ENCODE results near the gene CARD19.

CARD19 gene

GRCh38 chr9:93126825-93127368, 30.9 kb downstream of the CARD19 start:
- H3K36me3 ChIP-seq (ENCODE audit: control insufficient read depth in 1 of 2, insufficient read depth in 2 of 2, low read length in 2 of 2), result peaks cover 11 to 24% of the 10 kb centered on the region in 2 donors
- no peak overlapping the region for H3K9ac ChIP-seq (ENCODE audit: low read depth in 1 of 2, low read length in 2 of 2)
- no peaks in the 10 kb centered on the region for H3K9me3 ChIP-seq (ENCODE audit: control insufficient read depth in 1 of 2, low read length in 2 of 2)
- H3K27me3 ChIP-seq (ENCODE audit: control insufficient read depth in 1 of 2, insufficient read depth in 2 of 2, low read length in 2 of 2), result no peaks in the 10 kb centered on the region
- H3K27ac ChIP-seq (ENCODE audit: low read depth, low read length), result peak overlapping the region; percentile 75
- peaks cover 41 to 45% of the 10 kb centered on the region in 2 donors for H3K4me1 ChIP-seq (ENCODE audit: control insufficient read depth in 1 of 2, insufficient read depth in 2 of 2, low read length in 2 of 2)
- no peak overlapping the region for H3K4me3 ChIP-seq (ENCODE audit: low read depth in 1 of 2, low read length in 2 of 2)

DNA sequence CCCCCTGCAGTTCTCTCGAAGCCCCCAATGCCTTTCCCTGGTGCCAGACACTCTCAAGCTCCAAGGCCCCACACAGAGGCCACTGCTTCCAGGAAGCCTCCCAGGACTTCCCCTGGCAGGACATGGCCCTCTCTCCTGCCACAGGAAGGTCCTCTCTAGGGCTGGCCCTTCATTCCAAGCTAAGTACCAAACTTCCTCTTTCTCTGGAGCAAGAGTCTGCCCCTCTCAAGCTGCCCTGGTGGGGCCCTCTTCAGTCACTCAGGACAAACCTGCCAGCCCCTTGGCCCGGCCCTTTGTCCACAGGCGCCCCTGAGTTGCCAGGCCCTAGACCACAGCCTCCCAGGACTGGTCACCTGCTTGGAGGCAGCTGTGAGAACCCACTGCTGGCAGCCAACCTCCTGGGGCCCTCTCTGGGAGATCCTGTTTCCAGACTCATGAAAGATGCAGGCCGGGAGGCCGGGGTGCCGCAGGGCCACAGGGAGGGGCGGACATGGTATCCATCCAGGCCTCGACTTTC, 31.4 kb downstream of the CARD19 start:
- Histone ChIP-seq H3K27ac (ENCODE audit: low read depth, low read length) (peak overlapping the region; percentile 75), H3K4me1 (ENCODE audit: control insufficient read depth in 1 of 2, insufficient read depth in 2 of 2, low read length in 2 of 2) (peaks cover 45 to 51% of the 10 kb centered on the region in 2 donors), H3K36me3 (ENCODE audit: control insufficient read depth in 1 of 2, insufficient read depth in 2 of 2, low read length in 2 of 2) (peaks cover 9 to 21% of the 10 kb centered on the region in 2 donors), H3K4me3 (ENCODE audit: low read depth in 1 of 2, low read length in 2 of 2) (no peak overlapping the region), H3K27me3 (ENCODE audit: control insufficient read depth in 1 of 2, insufficient read depth in 2 of 2, low read length in 2 of 2) (no peaks in the 10 kb centered on the region), H3K9ac (ENCODE audit: low read depth in 1 of 2, low read length in 2 of 2) (no peak overlapping the region), H3K9me3 (ENCODE audit: control insufficient read depth in 1 of 2, low read length in 2 of 2) (no peaks in the 10 kb centered on the region)

GRCh38 chr9:93128011-93128714, 32.1 kb downstream of the CARD19 start:
- peaks cover 52 to 58% of the 10 kb centered on the region in 2 donors for H3K4me1 ChIP-seq (ENCODE audit: control insufficient read depth in 1 of 2, insufficient read depth in 2 of 2, low read length in 2 of 2)
- H3K27me3 ChIP-seq (ENCODE audit: control insufficient read depth in 1 of 2, insufficient read depth in 2 of 2, low read length in 2 of 2), result no peaks in the 10 kb centered on the region
- no peaks in the 10 kb centered on the region for H3K9me3 ChIP-seq (ENCODE audit: control insufficient read depth in 1 of 2, low read length in 2 of 2)
- H3K27ac ChIP-seq (ENCODE audit: low read depth, low read length), result no peak overlapping the region
- H3K36me3 ChIP-seq (ENCODE audit: control insufficient read depth in 1 of 2, insufficient read depth in 2 of 2, low read length in 2 of 2), result peaks cover 5 to 16% of the 10 kb centered on the region in 2 donors
- no peak overlapping the region for H3K9ac ChIP-seq (ENCODE audit: low read depth in 1 of 2, low read length in 2 of 2)
- no peak overlapping the region for H3K4me3 ChIP-seq (ENCODE audit: low read depth in 1 of 2, low read length in 2 of 2)

- H3K4me3 ChIP-seq (ENCODE audit: low read depth in 1 of 2, low read length in 2 of 2), result no peak overlapping the region
- no peak overlapping the region for H3K9ac ChIP-seq (ENCODE audit: low read depth in 1 of 2, low read length in 2 of 2)
- peaks cover 55 to 62% of the 10 kb centered on the region in 2 donors for H3K4me1 ChIP-seq (ENCODE audit: control insufficient read depth in 1 of 2, insufficient read depth in 2 of 2, low read length in 2 of 2)
- H3K36me3 ChIP-seq (ENCODE audit: control insufficient read depth in 1 of 2, insufficient read depth in 2 of 2, low read length in 2 of 2), result peaks cover 2 to 13% of the 10 kb centered on the region in 2 donors
- no peak overlapping the region for H3K27ac ChIP-seq (ENCODE audit: low read depth, low read length)
- H3K27me3 ChIP-seq (ENCODE audit: control insufficient read depth in 1 of 2, insufficient read depth in 2 of 2, low read length in 2 of 2), result no peaks in the 10 kb centered on the region
- H3K9me3 ChIP-seq (ENCODE audit: control insufficient read depth in 1 of 2, low read length in 2 of 2), result no peaks in the 10 kb centered on the region
Observed at GRCh38 chr9:93128715-93129224, 32.8 kb downstream of the CARD19 start.

DNA sequence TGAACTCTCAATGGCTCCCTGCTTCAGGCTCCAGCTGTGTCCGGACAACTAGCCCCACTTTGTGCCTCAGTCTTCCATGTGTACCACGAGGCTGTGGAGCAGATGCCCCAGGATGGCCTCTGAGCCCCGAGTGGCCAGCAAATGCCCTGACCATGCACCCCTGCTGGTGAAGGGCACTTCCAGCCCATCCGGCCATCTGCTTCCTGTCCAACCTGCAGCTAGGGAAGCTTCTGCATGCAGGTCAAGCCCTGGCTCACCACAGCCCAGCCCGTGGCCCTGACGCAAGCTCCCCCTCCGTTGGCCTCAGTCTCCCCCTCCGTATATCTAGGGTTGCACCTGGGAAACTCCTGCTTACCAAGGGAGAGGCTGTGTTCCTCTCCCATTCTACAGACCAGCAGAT, 33.3 kb downstream of the CARD19 start:
- H3K4me3 ChIP-seq (ENCODE audit: low read depth in 1 of 2, low read length in 2 of 2), result no peak overlapping the region
- H3K9me3 ChIP-seq (ENCODE audit: control insufficient read depth in 1 of 2, low read length in 2 of 2), result no peaks in the 10 kb centered on the region
- peaks cover 0 to 9% of the 10 kb centered on the region in 2 donors for H3K36me3 ChIP-seq (ENCODE audit: control insufficient read depth in 1 of 2, insufficient read depth in 2 of 2, low read length in 2 of 2)
- H3K9ac ChIP-seq (ENCODE audit: low read depth in 1 of 2, low read length in 2 of 2), result peak overlapping the region in 1 of 2 donors; percentile 12
- no peaks in the 10 kb centered on the region for H3K27me3 ChIP-seq (ENCODE audit: control insufficient read depth in 1 of 2, insufficient read depth in 2 of 2, low read length in 2 of 2)
- H3K4me1 ChIP-seq (ENCODE audit: control insufficient read depth in 1 of 2, insufficient read depth in 2 of 2, low read length in 2 of 2), result peaks cover 55 to 62% of the 10 kb centered on the region in 2 donors
- H3K27ac ChIP-seq (ENCODE audit: low read depth, low read length), result peak overlapping the region; percentile 39

- Histone ChIP-seq H3K27ac (ENCODE audit: low read depth, low read length) (peak overlapping the region; percentile 39), H3K36me3 (ENCODE audit: control insufficient read depth in 1 of 2, insufficient read depth in 2 of 2, low read length in 2 of 2) (peaks cover 0 to 4% of the 10 kb centered on the region in 2 donors), H3K4me1 (ENCODE audit: control insufficient read depth in 1 of 2, insufficient read depth in 2 of 2, low read length in 2 of 2) (peaks cover 60 to 68% of the 10 kb centered on the region in 2 donors), H3K9me3 (ENCODE audit: control insufficient read depth in 1 of 2, low read length in 2 of 2) (no peaks in the 10 kb centered on the region), H3K4me3 (ENCODE audit: low read depth in 1 of 2, low read length in 2 of 2) (no peak overlapping the region), H3K9ac (ENCODE audit: low read depth in 1 of 2, low read length in 2 of 2) (peak overlapping the region; percentile 23 to 25), H3K27me3 (ENCODE audit: control insufficient read depth in 1 of 2, insufficient read depth in 2 of 2, low read length in 2 of 2) (no peaks in the 10 kb centered on the region)
Observed at GRCh38 chr9:93129691-93130500, 33.9 kb downstream of the CARD19 start.

DNA sequence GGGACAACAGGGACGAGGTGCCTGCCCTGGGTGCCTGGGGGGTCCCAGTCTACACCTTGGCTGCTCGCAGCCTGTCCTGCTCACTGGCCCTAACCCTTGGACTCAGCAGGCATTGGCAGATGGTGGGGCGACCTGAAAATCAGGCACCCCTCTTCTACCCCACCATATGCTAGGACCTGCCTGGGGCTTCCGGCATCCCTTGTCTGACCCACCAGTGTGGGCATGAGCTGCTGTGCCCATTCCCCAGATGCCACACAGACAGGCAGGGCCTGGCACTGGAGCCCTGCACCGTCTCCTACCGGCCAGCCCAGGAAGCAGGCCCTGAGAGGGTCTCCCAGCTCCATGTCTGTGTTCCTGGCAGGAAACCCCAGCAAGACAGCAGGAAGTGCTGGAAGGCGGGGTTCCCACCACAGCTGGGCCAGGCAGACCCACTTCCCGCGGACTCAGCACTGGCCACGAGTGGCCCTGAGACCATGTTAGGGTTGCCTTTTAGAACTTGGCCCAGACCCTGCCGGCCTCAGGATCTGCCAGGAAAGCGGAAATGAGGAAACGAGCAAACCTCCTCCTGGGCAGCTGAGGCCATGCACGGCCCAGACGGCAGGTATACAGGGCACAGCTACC, 35.0 kb downstream of the CARD19 start:
- peaks cover 63 to 73% of the 10 kb centered on the region in 2 donors for H3K4me1 ChIP-seq (ENCODE audit: control insufficient read depth in 1 of 2, insufficient read depth in 2 of 2, low read length in 2 of 2)

GRCh38 chr9:93131599-93132286, 35.7 kb downstream of the CARD19 start:
- Histone ChIP-seq H3K9me3 (ENCODE audit: control insufficient read depth in 1 of 2, low read length in 2 of 2) (no peaks in the 10 kb centered on the region), H3K36me3 (ENCODE audit: control insufficient read depth in 1 of 2, insufficient read depth in 2 of 2, low read length in 2 of 2) (no peaks in the 10 kb centered on the region), H3K27me3 (ENCODE audit: control insufficient read depth in 1 of 2, insufficient read depth in 2 of 2, low read length in 2 of 2) (no peaks in the 10 kb centered on the region), H3K9ac (ENCODE audit: low read depth in 1 of 2, low read length in 2 of 2) (peak overlapping the region; percentile 79 to 91), H3K27ac (ENCODE audit: low read depth, low read length) (peak overlapping the region; percentile 97), H3K4me3 (ENCODE audit: low read depth in 1 of 2, low read length in 2 of 2) (peak overlapping the region; percentile 35 to 76), H3K4me1 (ENCODE audit: control insufficient read depth in 1 of 2, insufficient read depth in 2 of 2, low read length in 2 of 2) (peaks cover 56 to 67% of the 10 kb centered on the region in 2 donors)

More for the DNA sequence above, 35.0 kb downstream of the CARD19 start:
- Histone ChIP-seq H3K36me3 (ENCODE audit: control insufficient read depth in 1 of 2, insufficient read depth in 2 of 2, low read length in 2 of 2) (peaks cover 0 to 4% of the 10 kb centered on the region in 2 donors), H3K27ac (ENCODE audit: low read depth, low read length) (peak overlapping the region; percentile 56), H3K9ac (ENCODE audit: low read depth in 1 of 2, low read length in 2 of 2) (peak overlapping the region; percentile 47 to 91), H3K27me3 (ENCODE audit: control insufficient read depth in 1 of 2, insufficient read depth in 2 of 2, low read length in 2 of 2) (no peaks in the 10 kb centered on the region), H3K4me3 (ENCODE audit: low read depth in 1 of 2, low read length in 2 of 2) (peak overlapping the region in 1 of 2 donors; percentile 35), H3K9me3 (ENCODE audit: control insufficient read depth in 1 of 2, low read length in 2 of 2) (no peaks in the 10 kb centered on the region)

GRCh38 chr9:93132287-93132927, 36.4 kb downstream of the CARD19 start:
- Histone ChIP-seq H3K4me3 (ENCODE audit: low read depth in 1 of 2, low read length in 2 of 2) (peak overlapping the region; percentile 76 to 83), H3K4me1 (ENCODE audit: control insufficient read depth in 1 of 2, insufficient read depth in 2 of 2, low read length in 2 of 2) (peaks cover 49 to 61% of the 10 kb centered on the region in 2 donors), H3K9ac (ENCODE audit: low read depth in 1 of 2, low read length in 2 of 2) (peak overlapping the region; percentile 79 to 91), H3K9me3 (ENCODE audit: control insufficient read depth in 1 of 2, low read length in 2 of 2) (no peaks in the 10 kb centered on the region), H3K36me3 (ENCODE audit: control insufficient read depth in 1 of 2, insufficient read depth in 2 of 2, low read length in 2 of 2) (no peaks in the 10 kb centered on the region), H3K27me3 (ENCODE audit: control insufficient read depth in 1 of 2, insufficient read depth in 2 of 2, low read length in 2 of 2) (no peaks in the 10 kb centered on the region), H3K27ac (ENCODE audit: low read depth, low read length) (peak overlapping the region; percentile 97)

All from duodenal mucosa (tissue), 2 donors.